NCI-H128 (cell line): ENCODE measurements around the gene SPNS2.

Source experiments
- DNase-seq: peaks from one replicate; lab custom pipeline; 2025; ENCODE audit not compliant: unreplicated experiment; lab: John Stamatoyannopoulos, UW

SPNS2 gene

GRCh38 chr17:4518901-4519300 is 20.2 kb downstream of the SPNS2 start:
- DNase-seq = no peak

- no peak for DNase-seq
Observed at GRCh38 chr17:4519361-4519788, 20.7 kb downstream of the SPNS2 start.

DNA sequence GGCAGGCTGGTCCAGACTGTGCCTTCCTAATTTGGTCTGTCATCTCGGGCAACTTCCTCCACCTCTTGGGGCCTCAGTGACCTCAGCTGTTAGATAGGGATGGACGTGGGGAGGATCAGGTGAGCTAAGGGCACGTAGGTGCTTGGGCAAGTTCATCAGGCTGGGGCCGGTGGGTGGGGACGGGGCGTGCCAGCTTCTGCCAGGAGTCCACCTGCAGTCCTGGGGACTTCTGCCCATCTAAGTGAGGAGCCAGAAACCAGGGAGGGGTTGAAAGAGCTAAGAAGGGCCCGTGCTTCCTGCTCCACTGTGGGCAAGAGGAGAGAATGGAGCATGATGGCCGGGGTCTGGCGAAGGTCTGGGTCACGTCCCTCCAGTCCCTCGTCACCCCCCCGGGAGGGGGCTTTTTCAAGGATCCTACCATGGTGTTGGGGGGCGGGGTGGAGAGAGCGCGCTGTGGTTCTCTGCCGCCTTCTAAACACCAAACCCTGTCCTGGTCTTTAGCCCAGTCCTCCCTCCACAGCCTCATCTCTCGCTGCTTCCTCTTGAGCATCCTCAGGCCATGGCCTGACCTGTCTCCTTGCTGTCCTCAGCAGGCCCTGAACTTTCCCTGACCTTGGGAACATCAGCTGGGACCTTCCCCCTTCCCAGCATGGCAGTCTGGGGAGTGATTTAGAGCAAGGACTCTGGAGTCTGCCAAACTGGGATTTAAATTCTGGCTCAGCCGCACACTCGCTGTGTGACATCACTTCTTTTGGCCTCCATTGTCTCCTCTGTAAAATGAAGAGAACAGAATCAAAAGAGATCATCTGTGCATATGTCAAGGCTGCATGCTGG is 21.6 kb downstream of the SPNS2 start:
- DNase-seq = no peak

DNA sequence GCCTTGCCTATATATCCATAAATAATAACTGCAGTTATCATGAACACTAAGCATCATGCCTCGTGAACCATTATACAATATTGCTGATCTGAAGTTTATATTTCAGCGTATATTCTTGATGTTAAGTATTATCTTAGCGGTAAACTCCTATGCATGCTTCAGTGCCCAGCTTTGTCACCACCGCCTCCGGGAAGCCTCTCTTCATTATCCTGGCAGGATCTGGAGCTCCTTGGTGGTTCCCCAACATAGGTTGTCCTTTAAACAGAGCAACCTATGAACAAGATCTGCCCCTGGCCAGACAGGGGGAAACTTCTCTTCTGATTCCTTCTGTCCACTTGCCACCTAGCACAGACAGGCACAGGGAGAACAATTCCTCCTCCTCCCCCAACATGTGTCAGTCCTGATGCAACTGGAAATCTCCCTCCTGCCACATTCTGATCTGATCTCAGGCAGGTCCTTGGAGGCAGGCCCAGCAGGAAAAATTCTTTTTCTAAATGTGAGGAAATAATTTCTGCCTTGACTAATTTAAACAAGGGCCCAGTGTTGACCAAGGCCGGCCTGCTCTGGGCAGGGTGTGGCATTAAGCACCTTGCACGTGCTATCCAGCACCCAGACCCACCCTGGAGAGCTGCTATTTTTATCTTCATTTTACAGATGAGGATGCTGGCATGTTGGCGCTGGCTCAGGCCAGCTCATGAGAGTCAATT is 22.4 kb downstream of the SPNS2 start:
- DNase-seq = no peak

- no peak for DNase-seq
Observed at GRCh38 chr17:4522661-4523060, 24.0 kb downstream of the SPNS2 start.

DNA sequence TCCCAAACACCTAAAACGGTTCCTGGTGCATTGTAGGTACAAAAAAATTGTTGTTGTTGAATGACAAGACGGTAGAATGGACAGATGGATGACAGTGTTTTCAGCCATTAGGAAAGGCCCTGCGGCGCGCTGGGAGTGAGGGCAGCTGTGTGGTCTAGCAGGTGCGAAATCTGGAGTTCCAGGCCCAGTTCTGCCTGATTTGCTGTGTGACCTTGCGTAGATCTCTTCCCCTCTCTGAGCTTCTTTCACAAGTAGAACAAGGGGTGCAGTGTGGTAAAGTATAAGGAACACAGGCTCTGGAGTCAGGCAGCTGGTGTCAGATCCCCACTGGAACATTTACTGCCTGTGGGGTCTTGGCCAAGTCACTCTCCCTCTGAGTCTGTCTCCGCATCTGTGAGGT is 25.3 kb downstream of the SPNS2 start:
- DNase-seq = no peak

DNA sequence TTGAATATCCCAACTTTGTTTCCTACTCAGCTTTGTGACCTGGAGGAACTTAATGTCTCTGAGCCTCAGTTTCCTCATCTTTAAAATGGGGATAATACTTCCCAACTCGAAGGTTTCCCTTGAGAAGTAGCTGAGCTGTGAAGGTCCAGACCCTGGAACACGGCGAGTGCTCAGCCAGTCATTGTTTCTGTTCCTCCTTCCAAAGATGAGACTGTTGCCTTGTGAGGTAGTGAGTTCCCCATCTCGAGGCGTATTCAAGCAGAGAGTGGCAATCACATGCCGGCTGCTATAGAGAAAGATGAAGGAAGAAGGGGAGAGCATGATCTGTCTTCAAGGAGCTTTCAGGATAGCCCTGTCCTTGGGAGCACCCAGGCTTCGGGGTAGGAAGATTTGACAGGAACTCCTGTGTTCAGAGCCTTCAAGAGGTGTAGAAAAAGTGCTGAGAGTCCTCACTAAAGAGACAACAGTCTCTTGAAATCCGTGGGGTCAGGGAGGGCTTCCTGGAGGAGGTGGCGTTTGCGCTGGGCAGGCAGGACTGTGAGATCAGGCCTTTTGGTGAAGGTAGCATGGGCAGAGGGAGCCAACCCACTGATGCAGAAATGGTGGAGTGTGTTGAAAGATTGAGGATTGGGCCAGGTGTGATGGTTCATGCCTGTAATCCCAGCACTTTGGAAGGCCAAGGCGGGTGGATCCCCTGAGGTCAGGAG is 27.2 kb downstream of the SPNS2 start:
- DNase-seq = no peak

GRCh38 chr17:4527134-4527533 is 28.5 kb downstream of the SPNS2 start:
- DNase-seq = no peak

DNA sequence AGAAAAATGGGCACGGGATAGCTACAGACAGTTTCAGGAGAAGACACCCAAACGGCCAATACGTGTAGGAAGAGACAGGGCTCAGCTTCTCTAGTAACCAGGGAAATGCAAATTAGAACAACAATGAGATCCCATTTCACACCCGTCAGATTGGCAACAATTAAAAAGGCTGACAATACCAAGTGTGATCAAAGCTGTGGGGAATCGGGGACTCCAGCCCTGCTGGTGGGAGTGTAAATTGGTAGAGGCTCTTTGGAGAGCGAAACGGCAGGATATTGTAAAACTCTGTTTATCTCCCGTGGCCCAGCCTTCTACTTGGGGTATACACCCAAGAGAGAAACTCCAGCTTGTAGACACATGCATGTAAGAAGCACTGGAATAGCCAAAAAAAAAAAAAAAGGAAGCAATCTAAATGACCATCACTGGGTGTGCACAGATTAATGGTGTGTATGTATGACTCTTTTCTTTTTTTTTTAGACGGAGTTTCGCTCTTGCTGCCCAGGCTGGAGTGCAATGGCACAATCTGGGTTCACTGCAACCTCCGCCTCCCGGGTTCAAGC is 29.0 kb downstream of the SPNS2 start:
- no peak for DNase-seq

GRCh38 chr17:4529533-4530152 is 31.0 kb downstream of the SPNS2 start:
- DNase-seq = no peak

DNA sequence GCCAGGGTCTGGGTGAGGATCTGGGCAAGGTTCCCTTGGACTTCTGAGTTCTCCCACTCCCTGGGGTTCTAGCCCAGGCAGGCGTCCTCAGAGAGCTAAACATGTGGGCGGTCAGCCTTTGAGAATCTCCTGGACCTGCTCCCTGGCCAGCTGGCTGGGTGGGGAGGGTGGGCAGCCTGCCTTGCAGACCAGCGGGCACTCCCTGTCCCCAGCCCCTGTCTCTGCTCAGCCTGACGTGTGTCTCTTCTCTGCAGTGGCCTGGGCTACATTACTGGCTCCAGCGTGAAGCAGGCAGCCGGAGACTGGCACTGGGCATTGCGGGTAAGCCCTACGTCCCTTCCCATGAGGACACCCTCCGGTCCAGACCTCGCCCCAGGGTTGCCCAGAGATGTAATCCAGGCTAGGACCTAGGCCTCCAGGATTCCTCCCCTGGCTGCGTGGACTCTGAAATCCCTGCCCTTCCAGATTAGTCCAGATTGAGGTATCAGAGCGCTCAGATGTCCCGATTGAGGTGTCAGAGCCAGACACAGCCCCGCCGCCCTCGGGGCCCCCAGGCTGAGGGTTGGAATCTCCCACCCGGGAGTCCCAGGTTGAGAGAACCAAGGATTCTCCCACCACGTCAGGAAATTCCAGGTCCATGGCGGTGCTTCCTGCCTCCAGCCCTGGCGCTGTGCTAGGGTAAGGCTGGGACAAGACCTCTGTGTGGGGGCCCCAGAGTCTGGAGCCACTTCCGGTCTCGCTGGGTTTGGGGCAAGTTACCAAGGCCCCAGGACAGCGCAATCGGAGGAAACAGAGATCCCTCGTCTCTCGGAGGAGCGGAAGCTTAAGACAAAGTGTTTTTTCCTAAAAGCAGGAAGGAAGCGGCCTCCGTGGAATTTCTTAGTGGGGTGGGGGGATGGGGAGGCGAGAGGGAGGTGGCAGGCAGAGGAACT is 32.4 kb downstream of the SPNS2 start:
- no peak for DNase-seq

- DNase-seq = no peak
Observed at GRCh38 chr17:4531988-4532736, 33.5 kb downstream of the SPNS2 start.

DNA sequence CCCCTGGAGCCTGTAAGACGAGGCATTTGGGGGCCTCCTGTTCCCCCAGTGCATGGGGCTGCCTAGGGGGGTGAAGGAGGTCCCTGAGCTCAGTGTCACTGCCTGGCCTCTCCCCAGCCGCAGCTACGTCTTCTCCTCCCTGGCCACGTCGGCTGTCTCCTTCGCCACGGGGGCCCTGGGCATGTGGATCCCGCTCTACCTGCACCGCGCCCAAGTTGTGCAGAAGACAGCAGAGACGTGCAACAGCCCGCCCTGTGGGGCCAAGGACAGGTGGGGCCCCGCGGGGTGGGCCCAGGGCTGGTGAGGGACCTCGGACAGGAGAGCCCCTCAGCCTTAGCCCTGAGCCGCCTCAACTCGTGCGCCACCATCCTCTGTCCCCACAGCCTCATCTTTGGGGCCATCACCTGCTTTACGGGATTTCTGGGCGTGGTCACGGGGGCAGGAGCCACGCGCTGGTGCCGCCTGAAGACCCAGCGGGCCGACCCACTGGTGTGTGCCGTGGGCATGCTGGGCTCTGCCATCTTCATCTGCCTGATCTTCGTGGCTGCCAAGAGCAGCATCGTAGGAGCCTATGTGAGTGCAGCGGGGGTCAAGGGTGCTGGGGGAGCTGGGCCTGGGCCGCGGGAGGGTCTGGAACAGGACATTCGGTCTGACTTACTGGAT is 34.3 kb downstream of the SPNS2 start:
- no peak for DNase-seq

DNA sequence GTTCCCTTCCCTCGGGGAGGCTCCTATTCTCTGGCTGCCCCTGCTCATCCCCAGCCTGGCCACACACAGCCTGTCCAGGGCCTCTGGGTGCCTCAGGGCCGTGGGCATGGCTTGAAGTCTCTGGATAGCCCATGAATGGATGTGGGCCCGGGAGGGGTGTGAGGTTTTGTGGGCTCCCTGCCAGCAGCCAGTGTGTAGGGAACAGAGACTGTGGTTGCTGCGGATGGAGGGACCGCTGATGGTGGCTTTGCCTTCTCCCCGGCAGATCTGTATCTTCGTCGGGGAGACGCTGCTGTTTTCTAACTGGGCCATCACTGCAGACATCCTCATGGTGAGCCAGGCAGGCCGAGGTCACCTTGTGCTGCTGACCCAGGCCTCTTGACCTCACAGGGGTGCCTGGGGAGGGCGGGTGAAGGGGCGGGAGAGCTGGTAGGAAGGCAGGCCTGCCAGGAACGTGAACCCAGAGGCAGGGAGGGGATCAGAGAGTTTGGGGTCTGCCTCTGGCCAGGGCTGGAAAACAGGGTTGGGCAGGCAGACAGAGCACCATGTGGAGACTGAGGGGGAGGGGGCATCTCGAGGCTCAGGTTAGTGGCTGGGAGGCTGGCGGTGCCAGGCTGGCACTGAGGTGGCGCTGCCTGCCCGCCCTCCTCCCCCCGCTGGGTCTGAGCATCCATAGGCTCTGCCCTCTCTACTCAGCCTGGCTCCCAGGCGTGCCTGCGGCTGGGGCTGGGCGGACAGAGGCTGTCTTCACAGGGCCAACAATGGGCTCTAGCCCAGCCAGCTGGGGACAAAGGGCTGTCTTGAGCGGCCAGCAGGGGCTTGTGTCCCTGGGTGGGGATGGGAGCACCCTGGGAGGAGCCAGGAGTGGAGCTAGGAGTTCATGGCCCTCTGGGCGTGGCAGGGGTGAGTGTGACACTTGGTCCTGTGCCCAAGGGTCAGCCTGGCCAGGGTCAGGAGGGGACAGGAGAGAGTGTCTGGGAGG is 35.1 kb downstream of the SPNS2 start:
- DNase-seq = no peak

- no peak for DNase-seq
Observed at GRCh38 chr17:4534515-4534914, 35.8 kb downstream of the SPNS2 start.

DNA sequence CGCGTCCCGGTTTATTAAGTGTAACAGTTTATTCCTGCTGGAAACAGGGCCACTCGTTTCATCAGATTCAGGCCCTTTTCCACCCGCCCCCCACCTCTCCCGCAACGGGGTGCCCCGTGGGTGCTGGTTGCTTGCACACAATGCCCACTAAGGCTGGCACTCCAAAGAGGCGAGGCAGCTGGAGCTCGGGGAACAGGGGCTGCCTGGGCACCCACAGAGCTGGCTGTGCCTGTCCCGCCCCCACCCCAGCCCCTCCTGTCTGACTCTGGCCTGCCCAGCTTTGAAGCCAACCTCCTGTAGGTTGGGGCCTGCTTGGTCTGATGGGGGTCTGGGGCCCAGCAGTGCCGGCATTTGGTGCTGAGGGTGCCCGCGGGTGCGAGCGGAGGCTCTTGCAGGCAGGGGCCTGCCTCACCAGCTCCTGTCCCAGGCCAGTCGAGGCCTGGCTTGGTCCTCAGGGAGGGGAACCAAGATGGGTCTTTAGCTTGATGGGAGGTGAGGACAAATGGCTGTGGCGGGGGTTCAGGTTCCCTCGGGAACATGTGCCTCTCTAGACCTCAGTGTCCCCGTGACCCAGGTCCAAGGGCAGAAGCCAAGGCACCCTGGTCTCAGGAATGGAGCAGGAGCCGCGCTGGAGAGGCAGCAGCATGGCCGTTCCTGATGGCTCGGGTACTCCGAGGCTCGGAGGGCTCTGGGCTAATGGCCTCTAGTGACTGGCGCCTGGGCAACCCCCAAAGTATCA is 36.4 kb downstream of the SPNS2 start:
- no peak for DNase-seq
